Breast epithelium (tissue), 3 donors: ENCODE data around the gene COPS4.

ENCODE experiments used
- POLR2A ChIP-seq: fragments of 450-650 bp; IDR thresholded peaks from one replicate; pipeline ENCODE4 v1.6.1; 2016; ENCODE audit warnings: antibody characterized with exemption, mild to moderate bottlenecking, moderate library complexity
- POLR2AphosphoS5 ChIP-seq, 3 donors: sonication (generic); formaldehyde crosslinking; IDR thresholded peaks; one replicate each; pipeline ENCODE4 v1.6.1; 2017; ENCODE audit warnings: antibody characterized with exemption in 3 of 3
- TF ChIP-seq, protein P1 (sequence below), 3 donors: fragments of 450-650 bp; IDR thresholded peaks; one replicate each; pipeline ENCODE4 v1.5.1; 2016 to 2017; ENCODE audit warnings: antibody characterized with exemption in 3 of 3, mild to moderate bottlenecking in 3 of 3, moderate library complexity in 3 of 3

DNA sequence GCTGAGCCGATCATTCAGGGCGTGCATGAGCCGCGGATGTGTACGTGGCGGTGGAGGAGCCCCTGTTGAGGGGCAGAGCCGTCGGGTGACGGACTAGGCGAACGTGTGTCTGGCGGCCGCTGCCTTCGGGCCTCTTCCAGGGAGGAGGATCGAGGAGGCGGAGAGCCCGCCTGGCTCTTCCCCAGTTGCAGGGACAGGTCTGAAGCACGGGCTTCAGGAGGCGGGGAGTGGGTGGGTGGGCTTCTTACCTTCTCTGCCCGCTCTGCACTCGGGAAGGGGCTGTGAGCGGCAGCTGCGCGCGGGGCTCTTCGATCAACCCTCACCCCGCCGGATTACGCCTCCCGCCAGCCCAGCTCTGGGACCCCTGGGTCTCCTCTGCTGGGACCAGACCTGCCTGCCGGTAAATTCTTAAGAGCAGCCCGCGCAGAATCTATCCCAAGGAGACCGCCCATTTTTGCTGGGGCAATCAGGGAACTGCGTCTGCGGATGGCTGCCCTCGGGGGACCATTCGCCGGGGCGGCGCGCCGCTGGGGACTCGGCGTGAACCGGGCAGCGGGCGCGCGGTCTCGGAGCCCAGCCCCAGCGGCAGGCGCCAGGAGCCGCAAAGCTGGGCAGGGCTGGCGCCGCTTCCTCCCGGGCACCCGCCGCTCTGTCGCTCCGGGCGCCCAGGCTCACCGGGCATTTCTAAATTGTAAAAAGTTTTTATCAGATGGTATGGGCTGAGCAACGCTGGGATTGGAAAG lies 74.7 kb downstream of the COPS4 start:
- TF ChIP-seq POLR2AphosphoS5 (IDR thresholded peaks at IDR 0.05) (no peak), POLR2A (no peak)
- TF ChIP-seq, protein P1, sequence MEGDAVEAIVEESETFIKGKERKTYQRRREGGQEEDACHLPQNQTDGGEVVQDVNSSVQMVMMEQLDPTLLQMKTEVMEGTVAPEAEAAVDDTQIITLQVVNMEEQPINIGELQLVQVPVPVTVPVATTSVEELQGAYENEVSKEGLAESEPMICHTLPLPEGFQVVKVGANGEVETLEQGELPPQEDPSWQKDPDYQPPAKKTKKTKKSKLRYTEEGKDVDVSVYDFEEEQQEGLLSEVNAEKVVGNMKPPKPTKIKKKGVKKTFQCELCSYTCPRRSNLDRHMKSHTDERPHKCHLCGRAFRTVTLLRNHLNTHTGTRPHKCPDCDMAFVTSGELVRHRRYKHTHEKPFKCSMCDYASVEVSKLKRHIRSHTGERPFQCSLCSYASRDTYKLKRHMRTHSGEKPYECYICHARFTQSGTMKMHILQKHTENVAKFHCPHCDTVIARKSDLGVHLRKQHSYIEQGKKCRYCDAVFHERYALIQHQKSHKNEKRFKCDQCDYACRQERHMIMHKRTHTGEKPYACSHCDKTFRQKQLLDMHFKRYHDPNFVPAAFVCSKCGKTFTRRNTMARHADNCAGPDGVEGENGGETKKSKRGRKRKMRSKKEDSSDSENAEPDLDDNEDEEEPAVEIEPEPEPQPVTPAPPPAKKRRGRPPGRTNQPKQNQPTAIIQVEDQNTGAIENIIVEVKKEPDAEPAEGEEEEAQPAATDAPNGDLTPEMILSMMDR (IDR thresholded peaks at IDR 0.05), result no peak
